Osteocyte (in vitro differentiated cells): ENCODE data around the gene SPINT1. TPM values are rescaled to one million over a fixed set of nuclear protein-coding genes. Genes with fewer than 3 reads are reported as not detected.
A peak's percentile ranks its signal among the peaks of the same experiment; 100 is the strongest.

Experiments used
- DNase-seq: peaks from one replicate; pipeline ENCODE4 v3.0.0; 2021; ENCODE audit warnings: mixed read lengths; ENCODE audit not compliant: unreplicated experiment; ENCODE audit errors: extremely low spot score
- H3K27ac Mint-ChIP-seq: one replicate; pipeline ENCODE4 v1.8.0; 2021; ENCODE audit warnings: mild to moderate bottlenecking, mixed read lengths; ENCODE audit not compliant: unreplicated experiment
- H3K27me3 Mint-ChIP-seq: one replicate; pipeline ENCODE4 v1.8.0; 2021; ENCODE audit warnings: mixed read lengths; ENCODE audit not compliant: unreplicated experiment
- H3K36me3 Mint-ChIP-seq: one replicate; pipeline ENCODE4 v1.8.0; 2021; ENCODE audit warnings: mixed read lengths; ENCODE audit not compliant: unreplicated experiment
- H3K4me1 Mint-ChIP-seq: one replicate; pipeline ENCODE4 v1.8.0; 2021; ENCODE audit warnings: mixed read lengths; ENCODE audit not compliant: unreplicated experiment
- H3K4me3 Mint-ChIP-seq: one replicate; pipeline ENCODE4 v1.8.0; 2021; ENCODE audit warnings: mild to moderate bottlenecking, moderate library complexity, mixed read lengths; ENCODE audit not compliant: unreplicated experiment
- H3K9me3 Mint-ChIP-seq: one replicate; pipeline ENCODE4 v1.8.0; 2021; ENCODE audit warnings: mixed read lengths; ENCODE audit not compliant: unreplicated experiment
- CTCF ChIP-seq: fragments of 200-600 bp; sonication (generic); IDR thresholded peaks from 2 replicates; pipeline ENCODE4 v1.5.0; 2021; ENCODE audit warnings: antibody characterized with exemption, mild to moderate bottlenecking, moderate library complexity
- total RNA-seq: library from RNA; stranded (reverse); gene quantifications from 2 replicates; pipeline ENCODE4 v1.2.1, GENCODE V29; 2021

The SPINT1 gene
- total RNA-seq, 1 donor from 2014 or later = 5.5 TPM

GRCh38 chr15:40812721-40813425 is 31.0 kb upstream of the SPINT1 start:
- Mint-ChIP-seq H3K27ac (no peak overlapping the region), H3K36me3 (peaks cover 18% of the 10 kb centered on the region), H3K27me3 (no peaks in the 10 kb centered on the region), H3K4me1 (peaks cover 7% of the 10 kb centered on the region), H3K9me3 (no peaks in the 10 kb centered on the region), H3K4me3 (no peak overlapping the region)
- DNase-seq = no peak
- no peak for TF ChIP-seq CTCF

GRCh38 chr15:40815042-40815698 is 28.7 kb upstream of the SPINT1 start:
- H3K4me3 Mint-ChIP-seq = no peak overlapping the region
- H3K4me1 Mint-ChIP-seq = no peaks in the 10 kb centered on the region
- H3K27ac Mint-ChIP-seq = peak overlapping the region; percentile 7

GRCh38 chr15:40819048-40819447 is 24.8 kb upstream of the SPINT1 start:
- H3K9me3 Mint-ChIP-seq = no peaks in the 10 kb centered on the region
- H3K27ac Mint-ChIP-seq = no peak overlapping the region
- H3K4me1 Mint-ChIP-seq = peaks cover 2% of the 10 kb centered on the region
- no peak for DNase-seq
- peaks cover 2% of the 10 kb centered on the region for H3K27me3 Mint-ChIP-seq
- no peak for TF ChIP-seq CTCF
- peaks cover 7% of the 10 kb centered on the region for H3K36me3 Mint-ChIP-seq
- H3K4me3 Mint-ChIP-seq = no peak overlapping the region

More at GRCh38 chr15:40815042-40815698, 28.7 kb upstream of the SPINT1 start:
- no peaks in the 10 kb centered on the region for H3K9me3 Mint-ChIP-seq
- peaks cover 16% of the 10 kb centered on the region for H3K36me3 Mint-ChIP-seq
- no peak for TF ChIP-seq CTCF
- no peak for DNase-seq
- H3K27me3 Mint-ChIP-seq = peaks cover 2% of the 10 kb centered on the region

- H3K9me3 Mint-ChIP-seq = no peaks in the 10 kb centered on the region
These were observed 22.7 kb upstream of the SPINT1 start for GRCh38 chr15:40821195-40821594.

More at GRCh38 chr15:40821195-40821594, 22.7 kb upstream of the SPINT1 start:
- Mint-ChIP-seq H3K4me3 (no peak overlapping the region), H3K27me3 (peaks cover 2% of the 10 kb centered on the region), H3K36me3 (no peaks in the 10 kb centered on the region), H3K4me1 (peaks cover 2% of the 10 kb centered on the region), H3K27ac (no peak overlapping the region)
- no peak for DNase-seq
- TF ChIP-seq CTCF = no peak
